Stimulated activated CD8-positive, alpha-beta memory T cell treated with anti-CD3 and anti-CD28 coated beads, Interleukin-12 subunit alpha, Interleukin-12 subunit beta, amount 100 ng/mL, for 1 hour (primary cell): ENCODE measurements around the gene RAB8B.

Source experiments
- DNase-seq: peaks from one replicate; pipeline ENCODE4 v3.0.0-alpha.2; 2020; ENCODE audit warnings: low read depth

RAB8B gene

DNA sequence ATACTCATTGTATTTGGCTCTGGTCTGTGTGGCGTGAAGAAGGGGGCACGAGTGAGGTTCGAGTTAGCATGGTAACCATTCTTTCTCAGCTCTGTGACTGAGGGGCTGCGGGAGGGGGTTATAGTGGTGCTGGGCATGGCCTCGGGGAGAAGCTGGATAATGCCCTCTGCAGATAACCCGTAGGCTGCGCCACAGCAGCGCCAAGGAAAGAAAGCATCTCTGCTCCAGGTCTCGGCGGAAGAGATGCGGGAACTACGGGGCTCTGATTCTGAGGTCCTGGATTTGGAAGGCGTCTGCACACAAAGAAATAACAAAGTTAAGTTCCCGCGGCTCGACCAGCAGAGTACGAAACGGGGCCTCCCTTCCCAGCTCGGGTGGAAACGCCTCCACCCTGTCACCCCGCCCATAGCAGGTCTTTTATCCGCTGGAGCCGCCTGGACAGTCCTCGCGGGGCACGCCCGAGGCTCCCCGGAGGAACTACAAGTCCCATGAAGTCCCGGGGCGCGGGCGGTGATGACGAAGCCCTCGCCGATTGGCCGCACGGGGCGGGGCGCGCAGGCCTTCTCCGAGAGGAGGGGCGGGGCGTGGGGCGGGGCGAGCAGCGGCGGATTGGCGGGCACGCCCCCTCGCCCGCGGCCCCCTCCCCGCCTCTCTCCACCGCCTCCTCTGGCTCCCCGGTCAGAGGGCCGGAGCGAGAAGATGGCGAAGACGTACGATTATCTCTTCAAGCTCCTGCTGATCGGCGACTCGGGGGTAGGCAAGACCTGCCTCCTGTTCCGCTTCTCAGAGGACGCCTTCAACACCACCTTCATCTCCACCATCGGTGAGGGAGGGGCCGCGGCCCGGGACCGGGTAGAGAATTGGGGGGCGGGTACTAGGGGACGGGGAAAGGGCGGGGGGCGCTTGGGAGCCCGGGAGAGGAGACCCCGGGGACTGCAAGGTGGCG lies at the start of gene RAB8B:
Gene RAB8B, plus strand, starts transcription at position 681 of the 946 bp plus-strand sequence. Its CDS starts 19 bp downstream, at position 700.
- peak; percentile 95 for DNase-seq

DNA sequence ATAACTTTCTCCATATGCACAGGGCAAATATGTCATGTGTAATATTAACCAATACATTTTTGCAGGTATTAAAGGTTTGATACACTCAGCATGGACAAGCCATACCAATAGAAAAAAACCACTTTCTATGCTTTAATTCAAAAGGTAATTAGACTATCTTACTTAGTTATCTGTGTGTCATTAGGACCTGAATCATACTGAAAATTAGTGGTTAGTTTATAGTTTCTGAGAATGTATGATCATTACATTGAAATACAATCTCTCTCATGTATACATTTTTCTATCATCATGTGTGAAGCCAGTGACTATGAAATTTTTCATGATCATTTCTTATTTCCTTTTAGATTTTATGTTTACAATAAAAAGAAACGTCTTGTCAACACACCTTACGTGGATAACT lies 48.5 kb upstream of the RAB8B start:
- DNase-seq: no peak

DNA sequence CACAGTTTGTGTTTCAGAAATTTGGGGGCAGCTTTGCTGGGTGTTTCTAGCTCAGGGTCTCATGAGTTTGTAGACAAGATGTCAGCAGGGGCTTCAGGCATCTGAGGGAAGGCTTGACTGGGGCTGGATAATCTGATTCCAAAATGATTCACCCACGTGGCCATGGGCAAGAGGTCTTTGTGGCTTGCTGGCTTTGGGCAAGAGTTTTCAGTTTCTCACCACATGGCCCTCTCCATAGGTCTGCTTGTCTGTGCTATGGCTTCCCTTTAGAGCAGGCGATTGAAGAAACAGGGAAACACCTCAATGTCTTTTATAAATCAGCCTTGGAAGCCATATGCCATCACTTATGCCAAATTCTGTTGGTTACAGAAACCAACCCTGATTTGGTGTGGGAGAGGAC lies 44.0 kb upstream of the RAB8B start:
- DNase-seq: no peak

GRCh38 chr15:63146684-63147083 lies 42.7 kb upstream of the RAB8B start:
- DNase-seq: no peak

DNA sequence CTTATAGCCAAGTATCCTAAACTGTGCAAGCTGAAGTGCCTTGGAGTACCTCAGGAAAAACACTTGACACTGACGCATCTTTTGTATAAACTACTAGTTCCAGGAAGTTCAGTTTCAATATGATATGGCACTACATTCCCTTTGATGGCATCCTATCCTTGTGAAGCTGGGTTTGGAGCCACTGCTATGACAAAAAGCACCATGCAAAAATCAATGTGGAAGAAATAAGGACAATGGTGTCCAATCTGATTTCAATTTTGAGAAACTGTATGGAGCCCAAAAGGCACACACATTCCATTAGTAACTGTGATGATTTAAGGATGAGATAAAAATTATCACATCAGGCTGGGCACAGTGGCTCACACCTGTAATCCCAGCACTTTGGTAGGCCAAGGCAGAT lies 37.7 kb upstream of the RAB8B start:
- DNase-seq: no peak

DNA sequence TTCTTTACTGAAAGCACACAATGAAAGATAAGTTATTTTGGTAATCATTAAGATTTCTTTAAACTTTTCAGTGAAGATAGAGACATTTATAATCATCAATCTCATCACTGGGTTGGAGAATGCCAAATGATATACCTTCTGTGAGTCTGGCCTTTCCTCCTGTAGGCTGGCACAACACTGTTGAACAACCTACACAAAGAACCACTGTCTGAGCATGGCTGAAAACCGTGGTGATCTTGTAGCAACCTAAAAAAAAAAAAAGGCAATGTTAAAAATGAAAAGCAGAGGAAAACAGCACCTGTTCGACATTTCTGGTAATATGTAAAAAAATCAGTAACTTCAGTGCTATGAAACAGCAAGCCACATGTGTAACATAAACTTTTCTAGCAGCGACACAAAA lies 33.9 kb upstream of the RAB8B start:
- DNase-seq: no peak

GRCh38 chr15:63156086-63156710 lies 33.2 kb upstream of the RAB8B start:
- no peak for DNase-seq

- DNase-seq: no peak
These were observed 32.7 kb upstream of the RAB8B start for GRCh38 chr15:63156755-63157117.

DNA sequence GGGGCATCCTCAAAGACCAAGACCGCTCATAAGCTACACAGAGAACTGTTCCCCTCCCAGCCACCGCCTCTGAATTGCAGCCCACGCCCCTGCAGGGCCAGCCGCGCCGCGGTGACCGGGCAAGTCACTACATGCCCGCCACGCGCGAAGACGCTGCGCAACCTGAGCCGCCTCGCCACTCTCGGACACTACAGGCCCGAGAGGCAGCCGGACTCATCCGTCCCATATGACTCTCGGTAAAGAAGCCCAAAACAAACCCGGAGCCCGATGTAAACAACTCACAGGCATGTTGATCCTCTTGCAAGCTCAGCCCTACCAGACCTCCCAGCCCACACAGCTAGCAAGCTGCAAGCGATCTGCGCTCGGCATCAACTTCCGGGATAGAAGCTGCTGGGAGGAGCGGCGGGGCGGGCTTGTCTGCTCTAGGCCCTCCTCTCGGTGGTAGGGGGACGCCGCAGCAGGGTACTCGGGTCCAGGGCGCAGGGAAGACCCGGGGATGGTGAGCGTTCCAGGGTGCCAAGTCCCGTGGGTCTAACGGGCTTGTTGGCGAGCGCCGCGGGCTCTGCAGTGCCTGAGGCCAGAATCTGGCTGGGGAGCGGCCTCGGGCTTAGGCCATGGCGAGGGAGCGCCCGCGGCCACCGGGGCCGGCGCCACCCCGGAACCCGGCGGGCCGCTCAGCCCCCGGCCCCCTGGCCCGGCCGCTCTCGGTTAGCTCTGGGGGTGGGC lies 32.1 kb upstream of the RAB8B start, which contains the start of gene RPS27L:
Gene RPS27L, minus strand, starts transcription at position 360 of the 726 bp plus-strand sequence. Its CDS starts 72 bp downstream, at position 288.
- peak; percentile 82 for DNase-seq

DNA sequence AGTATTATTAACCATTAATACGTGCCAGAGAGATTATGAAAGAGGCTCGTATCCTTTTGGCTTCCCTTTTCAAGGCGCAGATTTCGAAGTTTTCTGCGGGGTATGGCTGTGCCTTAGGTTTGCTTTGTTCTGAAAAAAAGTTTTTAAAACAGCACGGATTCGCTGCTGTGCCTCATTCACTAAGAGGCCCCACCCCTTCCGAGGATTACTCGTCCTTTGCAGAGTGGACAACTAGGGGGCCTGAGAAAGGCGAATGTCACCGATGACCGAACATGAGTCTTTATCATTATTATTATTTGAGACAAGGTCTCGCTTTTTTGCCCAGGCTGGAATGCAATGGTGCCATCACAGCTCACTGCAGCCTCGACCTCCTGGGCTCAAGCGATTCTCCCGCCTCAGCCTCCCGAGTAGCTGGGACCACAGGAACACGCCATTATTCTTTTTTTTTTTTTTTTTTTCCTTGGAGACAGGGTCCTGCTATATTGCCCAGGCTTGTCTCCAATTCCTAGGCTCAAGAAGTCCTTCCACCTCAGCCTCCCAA lies 31.4 kb upstream of the RAB8B start:
- DNase-seq: no peak

DNA sequence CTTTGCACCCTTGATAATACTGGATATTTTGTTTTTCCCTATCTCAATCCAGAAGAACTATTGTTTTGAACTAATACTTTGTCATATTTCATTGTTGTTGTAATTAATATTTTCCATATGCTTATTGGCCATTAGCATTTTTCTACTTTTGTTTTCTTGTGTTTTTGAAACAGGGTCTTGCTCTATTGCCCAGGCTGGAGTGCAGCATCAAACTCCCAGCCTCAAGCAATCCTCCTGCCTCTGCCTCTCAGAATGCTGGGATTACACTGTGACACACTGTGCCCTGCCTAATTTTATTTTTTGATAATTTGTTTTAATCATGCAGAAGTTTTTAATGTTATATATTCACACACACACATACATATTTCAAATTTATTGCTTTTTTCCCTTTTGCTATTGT lies 28.8 kb upstream of the RAB8B start:
- DNase-seq: no peak

GRCh38 chr15:63163217-63163616 lies 26.2 kb upstream of the RAB8B start:
- no peak for DNase-seq

DNA sequence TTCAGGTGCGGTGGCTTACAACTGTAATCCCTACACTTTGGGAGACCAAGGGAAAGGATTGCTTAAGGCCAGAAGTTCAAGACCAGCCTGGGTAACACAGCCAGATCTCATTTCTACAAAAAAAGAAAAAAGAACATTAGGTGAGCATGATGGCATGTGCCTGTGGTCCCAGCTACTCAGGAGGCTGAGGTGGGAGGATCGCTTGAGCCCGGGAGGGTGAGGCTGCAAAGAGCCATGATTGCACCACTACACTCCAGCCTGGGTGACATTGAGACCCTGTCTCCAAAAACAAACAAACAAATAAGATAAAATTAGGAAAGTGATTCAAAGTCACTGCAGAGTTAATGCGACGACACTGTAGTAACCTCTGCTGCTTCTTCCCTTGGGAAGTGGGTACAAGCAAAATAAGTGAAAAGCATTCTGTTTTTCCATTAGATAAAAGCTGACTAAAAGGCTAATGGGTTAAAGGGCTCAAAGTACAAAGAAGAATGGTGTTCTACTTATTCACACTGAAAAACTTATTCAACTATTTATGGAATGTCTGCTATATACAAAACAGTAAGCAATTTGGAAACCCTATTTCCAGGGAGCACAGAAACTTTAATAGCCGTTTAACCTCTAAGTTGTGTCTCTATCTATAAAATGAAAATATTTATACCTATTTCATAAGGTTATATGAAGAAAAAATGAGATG lies 24.1 kb upstream of the RAB8B start:
- no peak for DNase-seq

- DNase-seq: no peak
These were observed 23.2 kb upstream of the RAB8B start for GRCh38 chr15:63166219-63166618.

DNA sequence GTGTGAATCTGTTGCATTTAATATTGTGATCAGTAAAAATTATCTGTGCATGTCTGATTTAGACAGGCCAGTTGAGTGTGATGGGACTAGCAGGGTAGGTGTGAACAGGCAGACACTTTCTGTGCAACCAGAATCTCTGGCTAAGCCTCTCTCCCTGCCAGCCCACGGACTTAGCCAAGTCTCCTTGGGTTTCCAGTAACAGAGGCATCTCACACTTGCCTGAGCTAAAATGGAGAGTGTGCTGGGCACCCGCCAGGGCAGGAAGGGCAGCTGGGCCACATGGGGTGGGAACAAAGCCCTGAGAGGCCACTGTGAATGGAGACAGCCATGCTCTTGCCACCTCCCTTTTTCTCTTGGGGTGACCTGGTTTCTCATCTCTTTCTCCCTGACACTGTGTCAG lies 19.6 kb upstream of the RAB8B start:
- DNase-seq: no peak

DNA sequence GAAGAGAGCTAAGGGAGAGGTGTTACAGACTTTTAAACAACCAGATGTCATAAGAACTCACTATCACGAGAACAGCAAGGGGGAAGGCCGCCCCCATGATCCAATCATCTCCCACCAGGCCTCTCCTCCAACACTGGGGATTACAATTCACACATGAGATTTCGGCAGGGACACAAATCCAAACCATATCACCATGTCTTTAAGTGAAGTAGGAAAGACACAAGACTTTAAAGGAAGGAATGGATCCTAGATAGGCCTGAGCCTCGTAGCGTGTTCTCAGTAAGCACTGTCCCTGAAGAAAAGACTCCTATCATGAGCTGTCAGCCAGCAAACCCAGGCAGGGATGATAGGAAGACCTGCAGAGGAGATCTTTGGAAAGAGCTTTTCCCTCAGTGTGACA lies 17.0 kb upstream of the RAB8B start:
- DNase-seq: no peak

GRCh38 chr15:63172851-63173451 lies 16.5 kb upstream of the RAB8B start:
- no peak for DNase-seq

DNA sequence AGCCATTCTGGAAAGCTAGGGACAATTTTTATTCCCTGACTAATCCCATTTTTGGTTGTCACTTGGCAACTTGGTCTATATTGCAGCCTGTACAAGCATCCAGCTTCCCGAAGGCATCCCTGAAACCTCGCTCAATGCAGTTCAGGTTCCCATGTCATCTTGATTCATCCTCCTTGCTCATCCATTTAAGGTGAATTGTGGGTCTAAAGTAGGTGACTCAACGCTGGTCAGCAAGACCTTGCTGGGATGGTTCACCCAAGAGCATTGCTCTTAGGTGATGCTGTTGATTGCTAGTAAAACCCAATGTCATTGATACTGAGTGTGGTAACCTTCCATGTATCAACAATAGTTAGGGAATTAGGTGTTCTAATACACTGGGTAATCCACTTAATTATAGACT lies 13.1 kb upstream of the RAB8B start:
- DNase-seq: no peak

- DNase-seq: no peak
These were observed 11.4 kb upstream of the RAB8B start for GRCh38 chr15:63178034-63178433.

- DNase-seq: no peak
These were observed 8.7 kb upstream of the RAB8B start for GRCh38 chr15:63180746-63181145.

GRCh38 chr15:63181648-63182047 lies 7.8 kb upstream of the RAB8B start:
- DNase-seq: no peak
